HEK293 (cell line): ENCODE results near the gene NARS2.

Experiments used
- CTCF ChIA-PET: fragments of 350-600 bp; formaldehyde crosslinking; extraction: SDS; loops from one replicate; lab custom pipeline; 2021; ENCODE audit warnings: antibody characterized with exemption; lab: Yijun Ruan, JAX
- POLR2A ChIA-PET: fragments of 300-600 bp; formaldehyde crosslinking; extraction: SDS; loops from one replicate; lab custom pipeline; 2020; ENCODE audit warnings: antibody characterized with exemption, inconsistent platforms; lab: Yijun Ruan, JAX
- H3K27ac ChIP-seq: fragments of 200-500 bp; sonication (Bioruptor generic); 2 replicates; pipeline ENCODE4 v1.5.1; 2014; ENCODE audit warnings: low read depth, low read length, control low read depth, inconsistent platforms; ENCODE audit errors: extremely low read depth
- H3K36me3 ChIP-seq, 2 experiments: fragments of 200-500 bp in 1 of 2; sonication (Bioruptor generic) in 1 of 2; 1 replicate in 1 of 2; 2 replicates in 1 of 2; pipeline ENCODE4 v1.5.1; 2014 to 2017; ENCODE audit warnings: inconsistent platforms in 2 of 2, low read length in 2 of 2; ENCODE audit not compliant: control insufficient read depth in 2 of 2, insufficient read depth in 1 of 2
- H3K4me1 ChIP-seq: fragments of 200-500 bp; sonication (Bioruptor generic); 2 replicates; pipeline ENCODE4 v1.5.1; 2014; ENCODE audit warnings: mild to moderate bottlenecking, low read length, inconsistent platforms; ENCODE audit not compliant: control insufficient read depth, insufficient read depth
- H3K4me3 ChIP-seq: 2 replicates; pipeline ENCODE4 v1.5.1; 2011; ENCODE audit warnings: low read depth, mild to moderate bottlenecking, control low read depth, low read length, moderate library complexity
- H3K9me3 ChIP-seq: fragments of 200-500 bp; sonication (Bioruptor generic); 2 replicates; pipeline ENCODE4 v1.5.1; 2014; ENCODE audit warnings: low read depth, low read length, inconsistent platforms; ENCODE audit not compliant: control insufficient read depth, insufficient read depth
- BCL11A ChIP-seq: fragments of 450-650 bp; formaldehyde crosslinking; IDR thresholded peaks from 2 replicates; pipeline ENCODE4 v1.5.1; 2016; ENCODE audit warnings: low read depth, missing biosample characterization, missing genetic modification characterization
- GLI4 ChIP-seq: fragments of 450-650 bp; formaldehyde crosslinking; IDR thresholded peaks from 2 replicates; pipeline ENCODE4 v1.5.1; 2016; ENCODE audit warnings: missing biosample characterization, missing genetic modification characterization
- GLIS1 ChIP-seq: fragments of 450-650 bp; formaldehyde crosslinking; IDR thresholded peaks from 2 replicates; pipeline ENCODE4 v1.5.1; 2016; ENCODE audit warnings: missing biosample characterization, missing genetic modification characterization
- KLF10 ChIP-seq: fragments of 450-650 bp; IDR thresholded peaks from 2 replicates; pipeline ENCODE4 v1.5.1; 2018; ENCODE audit warnings: missing biosample characterization, mild to moderate bottlenecking, missing genetic modification characterization
- KLF16 ChIP-seq: fragments of 450-650 bp; formaldehyde crosslinking; IDR thresholded peaks from 2 replicates; pipeline ENCODE4 v1.5.1; 2017; ENCODE audit warnings: missing biosample characterization, missing genetic modification characterization
- KLF7 ChIP-seq: fragments of 450-650 bp; formaldehyde crosslinking; IDR thresholded peaks from 2 replicates; pipeline ENCODE4 v1.5.1; 2016; ENCODE audit warnings: missing biosample characterization, missing genetic modification characterization, borderline replicate concordance
- PRDM10 ChIP-seq: fragments of 450-650 bp; formaldehyde crosslinking; IDR thresholded peaks from 2 replicates; pipeline ENCODE4 v1.5.1; 2016; ENCODE audit warnings: missing biosample characterization, missing genetic modification characterization
- YY2 ChIP-seq: fragments of 450-650 bp; formaldehyde crosslinking; IDR thresholded peaks from 2 replicates; pipeline ENCODE4 v1.5.1; 2016; ENCODE audit warnings: missing biosample characterization, missing genetic modification characterization
- ZBTB21 ChIP-seq: fragments of 450-650 bp; formaldehyde crosslinking; IDR thresholded peaks from 2 replicates; pipeline ENCODE4 v1.5.1; 2017; ENCODE audit warnings: missing biosample characterization, missing genetic modification characterization
- ZFP37 ChIP-seq: fragments of 450-650 bp; formaldehyde crosslinking; IDR thresholded peaks from 2 replicates; pipeline ENCODE4 v1.5.1; 2016; ENCODE audit warnings: missing biosample characterization, missing genetic modification characterization
- ZNF132 ChIP-seq: fragments of 450-650 bp; formaldehyde crosslinking; IDR thresholded peaks from 2 replicates; pipeline ENCODE4 v1.5.1; 2017; ENCODE audit warnings: missing biosample characterization, missing genetic modification characterization, borderline replicate concordance
- ZNF211 ChIP-seq: fragments of 450-650 bp; formaldehyde crosslinking; IDR thresholded peaks from 2 replicates; pipeline ENCODE4 v1.5.1; 2016; ENCODE audit warnings: low read depth, missing biosample characterization, missing genetic modification characterization
- ZNF23 ChIP-seq: fragments of 450-650 bp; formaldehyde crosslinking; IDR thresholded peaks from 2 replicates; pipeline ENCODE4 v1.5.1; 2016; ENCODE audit warnings: missing biosample characterization, missing genetic modification characterization, borderline replicate concordance
- ZNF664 ChIP-seq: fragments of 450-650 bp; formaldehyde crosslinking; IDR thresholded peaks from 2 replicates; pipeline ENCODE4 v1.5.1; 2016; ENCODE audit warnings: missing biosample characterization, missing genetic modification characterization
- ZNF76 ChIP-seq: fragments of 450-650 bp; formaldehyde crosslinking; IDR thresholded peaks from 2 replicates; pipeline ENCODE4; 2016; ENCODE audit warnings: low read depth, missing biosample characterization, missing genetic modification characterization, borderline replicate concordance
- ZNF830 ChIP-seq: fragments of 450-650 bp; IDR thresholded peaks from 2 replicates; pipeline ENCODE4 v1.5.0; 2018; ENCODE audit warnings: missing biosample characterization, missing genetic modification characterization, low read depth, mild to moderate bottlenecking, moderate library complexity
- ZSCAN16 ChIP-seq: fragments of 450-650 bp; formaldehyde crosslinking; IDR thresholded peaks from 2 replicates; pipeline ENCODE4 v1.5.1; 2016; ENCODE audit warnings: missing biosample characterization, missing genetic modification characterization
- TF ChIP-seq, protein P1 (sequence below): fragments of 450-650 bp; formaldehyde crosslinking; IDR thresholded peaks from 2 replicates; pipeline ENCODE4 v1.5.1; 2016; ENCODE audit warnings: missing biosample characterization, missing genetic modification characterization
- TF ChIP-seq, protein P2 (sequence below): fragments of 450-650 bp; formaldehyde crosslinking; IDR thresholded peaks from 2 replicates; pipeline ENCODE4 v1.5.1; 2017; ENCODE audit warnings: missing biosample characterization, missing genetic modification characterization
- TF ChIP-seq, protein P3 (sequence below): sonication (generic); formaldehyde crosslinking; IDR thresholded peaks from 2 replicates; pipeline ENCODE4 v1.8.1; 2022; ENCODE audit warnings: mild to moderate bottlenecking, moderate library complexity, missing genetic modification reagents

The NARS2 gene

DNA sequence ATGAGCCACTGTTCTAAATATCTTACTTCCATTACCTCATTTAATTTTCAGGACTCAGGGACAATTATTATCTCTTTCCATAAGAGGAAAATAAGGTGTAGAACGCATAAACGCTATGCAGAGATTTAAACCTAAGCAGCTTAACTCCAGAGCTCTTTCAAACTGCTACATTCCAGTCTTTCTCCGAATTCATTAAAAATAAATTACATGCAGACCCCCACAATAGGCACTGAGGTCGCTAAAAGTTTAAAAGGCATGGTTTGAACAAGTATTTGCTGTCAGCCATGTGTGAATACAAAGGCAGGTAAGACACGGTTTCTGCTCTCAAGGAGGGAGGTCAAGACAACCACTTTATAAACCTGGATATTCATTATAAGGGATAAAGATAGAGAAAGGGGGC is 983 bp downstream of the NARS2 start:
- H3K4me3 ChIP-seq, result peak overlapping the region; percentile 87
- no peak overlapping the region for H3K27ac ChIP-seq
- ChIA-PET POLR2A (interaction anchor here (0.5 to 1.6 kb wide), 2 partner anchors 15 to 511 kb away, joined by 4 to 5 read pairs; no protein-coding TSS in a partner anchor), CTCF (interaction anchor here (1.5 to 5.0 kb wide), 2 partner anchors 9 to 345 kb away, joined by 6 to 40 read pairs; no protein-coding TSS in a partner anchor)
- H3K9me3 ChIP-seq, result no peaks in the 10 kb centered on the region
- no peaks in the 10 kb centered on the region for H3K4me1 ChIP-seq
- peaks cover 4 to 27% of the 10 kb centered on the region in 2 experiments; a peak in 2 of 3 replicates for H3K36me3 ChIP-seq
- TF ChIP-seq GLIS1 (tag by site-specific recombination) (no peak), ZFP37 (tag by site-specific recombination) (no peak), ZBTB21 (tag by site-specific recombination) (no peak), ZNF23 (tag by site-specific recombination) (no peak), KLF10 (tag by site-specific recombination) (no peak), PRDM10 (tag by site-specific recombination) (no peak), ZNF664 (tag by site-specific recombination) (no peak), YY2 (tag by site-specific recombination) (no peak), ZNF132 (tag by site-specific recombination) (no peak), ZSCAN16 (tag by site-specific recombination) (no peak), ZNF76 (tag by site-specific recombination) (no peak), KLF7 (tag by site-specific recombination) (no peak), ZNF211 (tag by site-specific recombination) (no peak), KLF16 (no peak), GLI4 (tag by site-specific recombination) (no peak), ZNF830 (tag by site-specific recombination) (no peak), BCL11A (tag by site-specific recombination) (no peak)
- TF ChIP-seq, protein P1, sequence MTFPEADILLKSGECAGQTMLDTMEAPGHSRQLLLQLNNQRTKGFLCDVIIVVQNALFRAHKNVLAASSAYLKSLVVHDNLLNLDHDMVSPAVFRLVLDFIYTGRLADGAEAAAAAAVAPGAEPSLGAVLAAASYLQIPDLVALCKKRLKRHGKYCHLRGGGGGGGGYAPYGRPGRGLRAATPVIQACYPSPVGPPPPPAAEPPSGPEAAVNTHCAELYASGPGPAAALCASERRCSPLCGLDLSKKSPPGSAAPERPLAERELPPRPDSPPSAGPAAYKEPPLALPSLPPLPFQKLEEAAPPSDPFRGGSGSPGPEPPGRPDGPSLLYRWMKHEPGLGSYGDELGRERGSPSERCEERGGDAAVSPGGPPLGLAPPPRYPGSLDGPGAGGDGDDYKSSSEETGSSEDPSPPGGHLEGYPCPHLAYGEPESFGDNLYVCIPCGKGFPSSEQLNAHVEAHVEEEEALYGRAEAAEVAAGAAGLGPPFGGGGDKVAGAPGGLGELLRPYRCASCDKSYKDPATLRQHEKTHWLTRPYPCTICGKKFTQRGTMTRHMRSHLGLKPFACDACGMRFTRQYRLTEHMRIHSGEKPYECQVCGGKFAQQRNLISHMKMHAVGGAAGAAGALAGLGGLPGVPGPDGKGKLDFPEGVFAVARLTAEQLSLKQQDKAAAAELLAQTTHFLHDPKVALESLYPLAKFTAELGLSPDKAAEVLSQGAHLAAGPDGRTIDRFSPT (tag by site-specific recombination), result no peak
- TF ChIP-seq, protein P2, sequence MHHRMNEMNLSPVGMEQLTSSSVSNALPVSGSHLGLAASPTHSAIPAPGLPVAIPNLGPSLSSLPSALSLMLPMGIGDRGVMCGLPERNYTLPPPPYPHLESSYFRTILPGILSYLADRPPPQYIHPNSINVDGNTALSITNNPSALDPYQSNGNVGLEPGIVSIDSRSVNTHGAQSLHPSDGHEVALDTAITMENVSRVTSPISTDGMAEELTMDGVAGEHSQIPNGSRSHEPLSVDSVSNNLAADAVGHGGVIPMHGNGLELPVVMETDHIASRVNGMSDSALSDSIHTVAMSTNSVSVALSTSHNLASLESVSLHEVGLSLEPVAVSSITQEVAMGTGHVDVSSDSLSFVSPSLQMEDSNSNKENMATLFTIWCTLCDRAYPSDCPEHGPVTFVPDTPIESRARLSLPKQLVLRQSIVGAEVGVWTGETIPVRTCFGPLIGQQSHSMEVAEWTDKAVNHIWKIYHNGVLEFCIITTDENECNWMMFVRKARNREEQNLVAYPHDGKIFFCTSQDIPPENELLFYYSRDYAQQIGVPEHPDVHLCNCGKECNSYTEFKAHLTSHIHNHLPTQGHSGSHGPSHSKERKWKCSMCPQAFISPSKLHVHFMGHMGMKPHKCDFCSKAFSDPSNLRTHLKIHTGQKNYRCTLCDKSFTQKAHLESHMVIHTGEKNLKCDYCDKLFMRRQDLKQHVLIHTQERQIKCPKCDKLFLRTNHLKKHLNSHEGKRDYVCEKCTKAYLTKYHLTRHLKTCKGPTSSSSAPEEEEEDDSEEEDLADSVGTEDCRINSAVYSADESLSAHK (tag by site-specific recombination), result no peak
- TF ChIP-seq, protein P3, sequence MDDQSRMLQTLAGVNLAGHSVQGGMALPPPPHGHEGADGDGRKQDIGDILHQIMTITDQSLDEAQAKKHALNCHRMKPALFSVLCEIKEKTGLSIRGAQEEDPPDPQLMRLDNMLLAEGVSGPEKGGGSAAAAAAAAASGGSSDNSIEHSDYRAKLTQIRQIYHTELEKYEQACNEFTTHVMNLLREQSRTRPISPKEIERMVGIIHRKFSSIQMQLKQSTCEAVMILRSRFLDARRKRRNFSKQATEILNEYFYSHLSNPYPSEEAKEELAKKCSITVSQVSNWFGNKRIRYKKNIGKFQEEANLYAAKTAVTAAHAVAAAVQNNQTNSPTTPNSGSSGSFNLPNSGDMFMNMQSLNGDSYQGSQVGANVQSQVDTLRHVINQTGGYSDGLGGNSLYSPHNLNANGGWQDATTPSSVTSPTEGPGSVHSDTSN, result no peak
